Stimulated activated CD4-positive, alpha-beta T cell treated with anti-CD3 and anti-CD28 coated beads, Interleukin-15, amount 100 ng/mL, for 1 hour (primary cell): ENCODE results near the gene NRAS.

Source experiments
- DNase-seq, 2 donors: peaks; one replicate each; pipeline ENCODE4 v3.0.0-alpha.2; 2020; ENCODE audit warnings: low read depth in 1 of 2, low spot score in 1 of 2

The NRAS gene

GRCh38 chr1:114685851-114686250, 30.7 kb downstream of the NRAS start:
- no peak for DNase-seq

GRCh38 chr1:114677691-114678090, 38.9 kb downstream of the NRAS start:
- DNase-seq = no peak

GRCh38 chr1:114676115-114676514, 40.5 kb downstream of the NRAS start:
- no peak for DNase-seq

- DNase-seq = no peak
Observed at GRCh38 chr1:114671939-114672275, 44.7 kb downstream of the NRAS start.

GRCh38 chr1:114671011-114671938, 45.3 kb downstream of the NRAS start:
- no peak for DNase-seq

GRCh38 chr1:114670083-114671010, 46.2 kb downstream of the NRAS start:
- peak; percentile 69 to 81 for DNase-seq

- DNase-seq = no peak
Observed at GRCh38 chr1:114669562-114670082, 46.9 kb downstream of the NRAS start, which contains the start of gene DENND2C. Gene DENND2C (minus strand): TSS chr1:114670049. CDS start chr1:114625984, 44,065 bp downstream.

GRCh38 chr1:114668784-114669561, 47.6 kb downstream of the NRAS start:
- DNase-seq = no peak

GRCh38 chr1:114668373-114668772, 48.2 kb downstream of the NRAS start:
- no peak for DNase-seq

GRCh38 chr1:114666954-114667353, 49.6 kb downstream of the NRAS start:
- DNase-seq = no peak

- DNase-seq = no peak
Observed at GRCh38 chr1:114660238-114660637, 56.3 kb downstream of the NRAS start.
